Retinal pigment epithelial cell (primary cell): ENCODE measurements around the gene CRYBG1.

Source experiments
- DNase-seq: peaks from one replicate; pipeline ENCODE4 v3.0.0-alpha.2; 2010; ENCODE audit warnings: low read depth
- H3K4me3 ChIP-seq: 2 replicates; pipeline ENCODE4 v1.5.1; 2011; ENCODE audit warnings: mild to moderate bottlenecking, low read length, control low read depth, moderate library complexity
- CTCF ChIP-seq: conservative IDR thresholded peaks from 2 replicates; pipeline ENCODE4 v1.5.1; 2011; ENCODE audit warnings: low read depth, low read length, control low read depth, inconsistent platforms

Gene CRYBG1

GRCh38 chr6:106477146-106477545, 116.6 kb downstream of the CRYBG1 start:
- DNase-seq = no peak
- TF ChIP-seq CTCF = no peak
- no peak overlapping the region for H3K4me3 ChIP-seq

- no peak for DNase-seq
- TF ChIP-seq CTCF = no peak
- no peak overlapping the region for H3K4me3 ChIP-seq
Observed at GRCh38 chr6:106477790-106478189, 117.3 kb downstream of the CRYBG1 start.

- TF ChIP-seq CTCF = no peak
- no peak for DNase-seq
- no peak overlapping the region for H3K4me3 ChIP-seq
Observed at GRCh38 chr6:106486236-106486635, 125.7 kb downstream of the CRYBG1 start.

GRCh38 chr6:106488494-106489370, 128.2 kb downstream of the CRYBG1 start:
- no peak overlapping the region for H3K4me3 ChIP-seq
- TF ChIP-seq CTCF = no peak
- DNase-seq = no peak

GRCh38 chr6:106490030-106490429, 129.5 kb downstream of the CRYBG1 start:
- no peak overlapping the region for H3K4me3 ChIP-seq
- no peak for DNase-seq
- no peak for TF ChIP-seq CTCF

- DNase-seq = no peak
- H3K4me3 ChIP-seq = no peak overlapping the region
- no peak for TF ChIP-seq CTCF
Observed at GRCh38 chr6:106490436-106490835, 129.9 kb downstream of the CRYBG1 start.

- DNase-seq = no peak
- TF ChIP-seq CTCF = no peak
- H3K4me3 ChIP-seq = no peak overlapping the region
Observed at GRCh38 chr6:106490974-106491373, 130.5 kb downstream of the CRYBG1 start.
